Activated naive CD8-positive, alpha-beta T cell treated with anti-CD3 and anti-CD28 coated beads for 36 hours (primary cell): ENCODE results near the gene SLC35E3. TPM values are rescaled to one million over a fixed set of nuclear protein-coding genes. Genes with fewer than 3 reads are reported as not detected.

Experiments used
- DNase-seq: peaks from one replicate; pipeline ENCODE4 v3.0.0; 2021
- H3K27ac Mint-ChIP-seq: one replicate; pipeline ENCODE4 v1.8.0; 2022; ENCODE audit warnings: mild to moderate bottlenecking, moderate library complexity, mixed read lengths
- H3K27me3 Mint-ChIP-seq: one replicate; pipeline ENCODE4 v1.8.0; 2022; ENCODE audit warnings: mild to moderate bottlenecking, mixed read lengths
- H3K36me3 Mint-ChIP-seq: one replicate; pipeline ENCODE4 v1.8.0; 2021; ENCODE audit warnings: mild to moderate bottlenecking, mixed read lengths
- H3K4me1 Mint-ChIP-seq: one replicate; pipeline ENCODE4 v1.8.0; 2021; ENCODE audit warnings: mixed read lengths
- H3K4me3 Mint-ChIP-seq: one replicate; pipeline ENCODE4 v1.8.0; 2022; ENCODE audit warnings: mild to moderate bottlenecking, moderate library complexity, mixed read lengths
- H3K9me3 Mint-ChIP-seq: one replicate; pipeline ENCODE4 v1.8.0; 2022; ENCODE audit warnings: mixed read lengths
- total RNA-seq, 2 experiments: library from RNA; stranded (reverse); gene quantifications; one replicate each; pipeline ENCODE4 v1.2.3, GENCODE V29; 2021

Gene SLC35E3
- total RNA-seq, 2 experiments from 2014 or later = 8.7 to 12.3 TPM

DNA sequence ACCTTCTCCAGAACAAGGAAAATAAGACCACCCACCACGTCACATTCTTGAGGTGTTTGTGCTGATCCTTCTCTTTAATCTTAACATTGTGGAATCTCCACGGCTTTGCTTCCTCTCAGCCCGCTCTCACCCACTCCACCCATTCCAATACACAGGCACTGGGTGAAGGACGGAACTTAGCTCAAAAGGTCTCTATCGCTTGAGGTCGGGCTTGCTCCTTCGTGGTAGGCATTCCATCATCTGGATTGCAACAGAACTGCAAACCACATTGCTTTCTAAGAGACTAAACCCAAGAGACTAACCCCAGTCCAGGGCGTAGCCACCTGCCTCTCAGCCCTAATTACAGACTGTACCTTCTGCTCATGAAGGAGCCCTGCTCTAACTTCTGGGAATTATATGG is 38.0 kb downstream of the SLC35E3 start:
- H3K27me3 Mint-ChIP-seq = no peaks in the 10 kb centered on the region
- no peaks in the 10 kb centered on the region for H3K36me3 Mint-ChIP-seq
- H3K4me3 Mint-ChIP-seq = no peak overlapping the region
- DNase-seq = no peak
- H3K4me1 Mint-ChIP-seq = peaks cover 2% of the 10 kb centered on the region
- no peaks in the 10 kb centered on the region for H3K9me3 Mint-ChIP-seq
- H3K27ac Mint-ChIP-seq = no peak overlapping the region

DNA sequence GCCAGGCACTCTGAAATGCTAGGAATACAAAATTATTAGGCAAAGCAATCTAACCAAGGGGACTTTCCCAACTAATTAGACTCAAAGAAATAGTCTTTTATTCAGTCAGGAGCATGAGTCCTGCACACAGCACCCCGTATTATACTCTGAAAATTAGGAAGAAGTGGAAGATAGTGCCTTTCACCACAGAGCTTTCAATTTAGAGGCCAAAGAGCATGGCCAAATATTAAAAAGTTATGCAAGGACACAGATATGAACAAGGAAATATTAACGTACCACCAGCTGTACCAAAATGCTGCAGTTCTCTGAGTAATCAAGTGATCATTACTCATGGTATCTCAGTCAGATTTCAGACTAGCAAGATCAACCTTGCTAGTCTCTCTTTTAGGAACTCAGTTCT is 39.4 kb downstream of the SLC35E3 start:
- H3K36me3 Mint-ChIP-seq = no peaks in the 10 kb centered on the region
- H3K9me3 Mint-ChIP-seq = no peaks in the 10 kb centered on the region
- no peak overlapping the region for H3K4me3 Mint-ChIP-seq
- no peak for DNase-seq
- no peak overlapping the region for H3K27ac Mint-ChIP-seq
- H3K27me3 Mint-ChIP-seq = no peaks in the 10 kb centered on the region
- peaks cover 2% of the 10 kb centered on the region for H3K4me1 Mint-ChIP-seq

GRCh38 chr12:68785823-68786222 is 39.8 kb downstream of the SLC35E3 start:
- H3K4me3 Mint-ChIP-seq = no peak overlapping the region
- H3K27ac Mint-ChIP-seq = no peak overlapping the region
- no peaks in the 10 kb centered on the region for H3K27me3 Mint-ChIP-seq

DNA sequence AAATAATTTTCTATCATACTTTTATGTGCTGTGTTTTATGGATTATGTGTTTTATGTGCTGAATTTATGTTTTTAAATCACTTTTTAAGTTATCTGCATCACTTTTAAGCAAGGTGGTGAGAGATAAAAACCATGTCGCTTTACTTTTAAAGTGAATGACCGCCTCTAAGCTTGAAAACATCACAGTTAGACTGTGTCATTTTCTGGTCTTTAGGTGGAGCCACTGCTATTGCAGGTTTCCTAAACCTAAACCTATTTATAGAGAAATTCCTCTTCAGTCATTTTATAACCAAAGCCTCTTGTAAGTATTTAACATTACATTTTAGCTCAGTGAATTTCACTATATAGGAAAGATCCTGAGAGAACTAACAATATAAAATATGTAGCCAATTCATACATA is 41.0 kb downstream of the SLC35E3 start:
- Mint-ChIP-seq H3K4me3 (no peak overlapping the region), H3K27me3 (no peaks in the 10 kb centered on the region), H3K9me3 (no peaks in the 10 kb centered on the region), H3K4me1 (peaks cover 2% of the 10 kb centered on the region), H3K27ac (no peak overlapping the region), H3K36me3 (no peaks in the 10 kb centered on the region)
- no peak for DNase-seq

More at GRCh38 chr12:68785823-68786222, 39.8 kb downstream of the SLC35E3 start:
- H3K9me3 Mint-ChIP-seq = no peaks in the 10 kb centered on the region
- peaks cover 2% of the 10 kb centered on the region for H3K4me1 Mint-ChIP-seq
- H3K36me3 Mint-ChIP-seq = no peaks in the 10 kb centered on the region
- no peak for DNase-seq

DNA sequence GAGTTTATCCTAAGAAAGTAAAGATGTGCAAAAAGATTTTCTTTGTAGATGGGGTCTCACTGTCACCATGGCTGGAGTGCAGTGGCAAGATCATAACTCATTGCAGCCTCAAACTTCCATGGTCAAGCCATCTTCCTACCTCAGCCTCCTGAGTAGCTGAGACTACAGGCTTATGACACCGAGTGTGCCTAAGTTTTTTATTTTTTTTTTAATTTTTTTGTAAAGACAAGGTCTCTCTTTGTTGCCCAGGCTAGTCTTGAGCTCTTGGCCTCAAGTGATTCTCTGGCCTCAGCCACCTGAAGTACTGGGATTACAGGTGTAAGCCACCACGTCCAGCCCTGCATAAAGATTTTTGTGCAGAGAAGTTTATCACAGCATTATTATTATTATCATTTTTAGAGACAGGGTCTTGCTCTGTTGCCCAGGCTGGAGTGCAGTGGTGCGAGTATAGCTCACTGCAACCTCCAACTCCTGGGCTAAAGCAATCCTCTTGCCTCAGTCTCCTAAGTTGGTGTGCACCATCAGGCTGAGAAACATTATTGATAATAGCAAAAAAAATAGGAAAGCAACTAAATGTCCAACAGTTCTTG is 42.7 kb downstream of the SLC35E3 start:
- Mint-ChIP-seq H3K36me3 (no peaks in the 10 kb centered on the region), H3K27me3 (no peaks in the 10 kb centered on the region), H3K27ac (no peak overlapping the region), H3K4me1 (peaks cover 2% of the 10 kb centered on the region), H3K4me3 (no peak overlapping the region), H3K9me3 (no peaks in the 10 kb centered on the region)
- no peak for DNase-seq

DNA sequence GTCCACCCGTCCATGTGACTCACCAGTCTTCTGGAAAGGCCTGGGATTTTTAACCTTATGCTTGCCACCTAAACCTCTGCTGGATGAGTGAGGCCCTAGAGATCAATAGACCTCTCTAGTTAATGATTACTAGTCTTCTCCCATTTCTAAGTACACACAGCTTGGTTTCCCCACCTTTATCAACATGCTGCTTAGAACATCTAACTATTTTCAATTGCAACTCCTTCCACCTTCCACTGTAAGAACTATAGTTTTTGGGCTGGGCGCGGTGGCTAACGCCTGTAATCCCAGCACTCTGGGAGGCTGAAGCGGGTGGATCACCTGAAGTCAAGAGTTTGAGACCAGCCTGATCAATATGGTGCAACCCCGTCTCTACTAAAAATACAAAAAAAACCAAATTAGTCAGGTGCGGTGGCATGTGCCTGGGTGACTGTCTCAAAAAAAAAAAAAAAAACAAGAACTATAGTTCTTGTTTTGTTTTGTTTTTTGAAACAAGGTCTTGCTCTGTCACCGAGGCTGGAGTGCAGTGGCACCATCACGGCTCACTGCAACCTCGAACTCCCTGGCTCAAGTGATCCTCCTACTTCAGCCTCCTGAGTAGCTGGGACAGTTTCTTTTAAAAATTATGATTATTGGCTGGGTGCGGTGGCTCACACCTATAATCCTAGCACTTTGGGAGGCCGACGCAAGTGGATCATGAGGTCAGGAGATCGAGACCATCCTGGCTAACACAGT is 43.3 kb downstream of the SLC35E3 start:
- H3K4me1 Mint-ChIP-seq = peaks cover 2% of the 10 kb centered on the region
- no peak overlapping the region for H3K4me3 Mint-ChIP-seq
- H3K27me3 Mint-ChIP-seq = no peaks in the 10 kb centered on the region
- H3K27ac Mint-ChIP-seq = no peak overlapping the region
- H3K36me3 Mint-ChIP-seq = no peaks in the 10 kb centered on the region
- DNase-seq = no peak
- no peaks in the 10 kb centered on the region for H3K9me3 Mint-ChIP-seq

DNA sequence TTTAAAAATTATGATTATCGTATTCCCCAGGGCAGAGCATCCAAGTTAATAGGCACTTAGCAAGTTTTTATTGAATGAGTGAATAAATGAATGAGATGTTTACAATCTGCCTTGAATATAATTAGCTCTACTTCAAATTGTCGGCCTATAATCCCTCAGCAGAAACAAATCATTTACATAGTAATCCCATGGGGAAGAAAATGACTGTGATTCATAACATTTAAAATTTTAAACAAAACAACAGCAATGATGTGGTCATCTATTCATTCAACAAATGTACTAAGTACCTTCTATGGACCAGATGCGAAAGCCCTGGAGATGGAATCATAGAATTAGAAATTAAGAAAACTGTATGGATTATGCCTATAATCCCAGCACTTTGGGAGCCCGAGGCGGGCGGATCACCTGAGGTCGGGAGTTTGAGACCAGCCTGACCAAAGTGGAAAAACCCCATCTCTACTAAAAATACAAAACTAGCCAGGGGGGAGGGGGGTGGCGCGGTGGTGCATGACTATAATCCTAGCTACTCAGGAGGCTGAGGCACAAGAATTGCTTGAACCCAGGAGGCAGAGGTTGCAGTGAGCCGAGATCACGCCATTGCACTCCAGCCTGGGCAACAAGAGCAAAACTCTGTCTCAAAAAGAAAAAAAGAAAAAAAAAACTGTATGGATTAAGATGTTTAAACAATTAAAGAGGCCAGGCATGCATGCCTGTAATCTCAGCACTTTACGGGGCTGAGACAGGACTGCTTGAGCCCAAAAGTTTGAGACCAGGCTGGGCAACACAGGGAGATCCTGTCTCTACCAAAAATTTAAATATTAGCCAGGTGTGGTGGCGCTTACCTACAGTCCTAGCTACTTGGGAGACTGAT is 44.3 kb downstream of the SLC35E3 start:
- Mint-ChIP-seq H3K27me3 (no peaks in the 10 kb centered on the region), H3K4me3 (no peak overlapping the region), H3K36me3 (no peaks in the 10 kb centered on the region), H3K27ac (no peak overlapping the region), H3K9me3 (no peaks in the 10 kb centered on the region), H3K4me1 (peaks cover 2% of the 10 kb centered on the region)
- DNase-seq = no peak

DNA sequence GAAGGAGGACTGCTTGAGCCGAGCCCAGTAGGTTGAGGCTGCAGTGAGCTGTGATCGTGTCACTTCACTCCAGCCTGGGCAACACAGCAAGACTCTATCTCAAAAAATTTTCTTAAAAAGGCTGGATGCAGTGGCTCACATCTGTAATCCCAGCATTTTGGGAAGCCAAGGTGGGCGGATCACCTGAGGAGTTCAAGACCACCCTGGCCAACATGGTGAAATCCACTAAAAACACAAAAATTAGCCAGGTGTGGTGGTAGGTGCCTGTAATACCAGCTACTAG is 44.9 kb downstream of the SLC35E3 start:
- Mint-ChIP-seq H3K9me3 (no peaks in the 10 kb centered on the region), H3K27ac (no peak overlapping the region), H3K27me3 (no peaks in the 10 kb centered on the region), H3K4me3 (no peak overlapping the region), H3K36me3 (no peaks in the 10 kb centered on the region), H3K4me1 (peaks cover 2% of the 10 kb centered on the region)
- no peak for DNase-seq

DNA sequence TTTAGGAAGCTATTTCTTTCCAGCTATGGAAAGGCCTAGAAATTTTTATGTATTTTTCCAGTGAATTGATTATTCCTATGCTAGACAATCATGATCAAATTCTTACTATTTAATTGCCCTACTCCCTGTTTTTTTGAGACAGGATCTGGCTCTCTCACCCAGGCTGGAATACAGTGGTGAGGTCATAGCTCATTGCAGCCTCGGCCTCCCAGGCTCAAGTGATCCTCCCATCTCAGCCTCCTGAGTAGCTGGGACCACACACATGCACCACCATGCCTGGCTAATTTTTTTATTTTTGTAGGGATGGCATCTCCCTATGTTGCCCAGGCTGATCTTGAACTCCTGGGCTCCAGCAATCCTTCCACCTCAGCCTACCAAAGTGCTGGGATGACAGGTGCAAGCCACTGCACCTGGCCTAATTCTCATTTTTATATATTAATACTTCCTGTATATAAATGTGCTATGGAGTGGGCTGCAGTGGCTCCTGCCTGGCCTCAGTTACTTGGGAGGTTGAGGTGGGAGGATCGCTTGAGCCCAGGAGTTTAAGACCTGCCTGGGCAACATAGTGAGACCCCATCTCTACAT is 46.0 kb downstream of the SLC35E3 start:
- Mint-ChIP-seq H3K4me3 (no peak overlapping the region), H3K4me1 (peaks cover 2% of the 10 kb centered on the region), H3K9me3 (no peaks in the 10 kb centered on the region), H3K27ac (no peak overlapping the region), H3K36me3 (no peaks in the 10 kb centered on the region), H3K27me3 (no peaks in the 10 kb centered on the region)
- DNase-seq = no peak

DNA sequence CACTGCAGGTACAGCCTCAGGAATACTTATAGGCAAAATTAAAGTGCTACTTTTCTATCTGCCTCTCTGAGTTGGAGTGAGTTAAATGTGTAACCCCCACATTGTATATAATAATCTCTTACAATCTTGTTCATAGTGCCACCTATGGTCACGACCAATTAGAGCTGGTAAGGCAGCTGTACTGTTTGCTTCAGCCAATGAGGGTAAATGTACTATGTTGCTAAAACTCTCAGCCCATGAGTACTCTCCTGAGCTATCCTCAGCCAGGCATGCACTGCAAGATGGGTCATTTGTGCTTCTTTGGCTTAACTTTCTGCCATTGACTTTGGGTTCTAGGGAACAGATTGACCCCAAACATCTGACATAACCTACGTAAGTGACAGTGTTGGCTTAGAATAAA is 47.0 kb downstream of the SLC35E3 start:
- peak; percentile 18 for DNase-seq
- no peaks in the 10 kb centered on the region for H3K9me3 Mint-ChIP-seq
- no peak overlapping the region for H3K4me3 Mint-ChIP-seq
- no peaks in the 10 kb centered on the region for H3K36me3 Mint-ChIP-seq
- no peaks in the 10 kb centered on the region for H3K27me3 Mint-ChIP-seq
- H3K4me1 Mint-ChIP-seq = no peaks in the 10 kb centered on the region
- no peak overlapping the region for H3K27ac Mint-ChIP-seq

GRCh38 chr12:68793436-68793835 is 47.5 kb downstream of the SLC35E3 start:
- Mint-ChIP-seq H3K27me3 (no peaks in the 10 kb centered on the region), H3K9me3 (no peaks in the 10 kb centered on the region), H3K36me3 (no peaks in the 10 kb centered on the region), H3K4me1 (no peaks in the 10 kb centered on the region), H3K27ac (no peak overlapping the region), H3K4me3 (no peak overlapping the region)
- DNase-seq = no peak

DNA sequence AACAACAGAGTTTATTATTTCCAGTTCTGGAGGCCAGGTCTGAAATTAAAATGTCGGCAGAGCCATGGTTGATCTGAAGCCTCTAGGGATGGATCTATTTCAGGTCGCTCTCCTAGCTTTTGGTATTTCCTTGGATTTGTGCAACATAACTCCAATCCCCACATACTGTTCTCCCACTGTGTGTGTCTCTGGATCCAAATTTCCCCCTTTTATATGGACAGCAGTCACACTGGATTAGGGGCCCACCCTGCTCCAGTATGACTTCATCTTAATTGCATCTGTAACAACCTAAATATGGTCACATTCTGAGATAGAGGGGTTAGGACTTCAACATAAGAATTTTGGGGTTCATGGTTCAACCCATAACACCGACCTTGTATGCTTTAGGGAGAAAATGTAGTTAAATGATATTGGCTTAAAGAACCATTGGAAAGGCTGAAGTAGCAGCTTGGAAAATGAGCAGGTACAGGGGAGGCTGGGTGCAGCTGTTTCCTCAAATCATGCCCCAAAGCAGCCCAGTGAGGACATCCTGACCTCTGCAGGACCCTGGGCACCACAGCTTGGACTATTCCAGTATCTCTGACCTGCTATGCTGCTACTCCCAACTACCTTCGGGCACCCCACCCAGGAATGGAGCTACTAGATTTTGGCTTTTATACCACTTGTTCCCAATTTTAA is 48.1 kb downstream of the SLC35E3 start:
- no peaks in the 10 kb centered on the region for H3K27me3 Mint-ChIP-seq

GRCh38 chr12:68794653-68795251 is 48.8 kb downstream of the SLC35E3 start:
- H3K27me3 Mint-ChIP-seq = no peaks in the 10 kb centered on the region
- H3K4me3 Mint-ChIP-seq = no peak overlapping the region
- no peaks in the 10 kb centered on the region for H3K9me3 Mint-ChIP-seq
- H3K4me1 Mint-ChIP-seq = no peaks in the 10 kb centered on the region
- no peak overlapping the region for H3K27ac Mint-ChIP-seq
- no peak for DNase-seq
- H3K36me3 Mint-ChIP-seq = no peaks in the 10 kb centered on the region

More for the DNA sequence above, 48.1 kb downstream of the SLC35E3 start:
- Mint-ChIP-seq H3K4me3 (no peak overlapping the region), H3K4me1 (no peaks in the 10 kb centered on the region), H3K9me3 (no peaks in the 10 kb centered on the region), H3K27ac (no peak overlapping the region), H3K36me3 (no peaks in the 10 kb centered on the region)
- DNase-seq = no peak

- no peaks in the 10 kb centered on the region for H3K36me3 Mint-ChIP-seq
- H3K9me3 Mint-ChIP-seq = no peaks in the 10 kb centered on the region
- H3K4me3 Mint-ChIP-seq = no peak overlapping the region
- no peaks in the 10 kb centered on the region for H3K27me3 Mint-ChIP-seq
- H3K4me1 Mint-ChIP-seq = no peaks in the 10 kb centered on the region
- H3K27ac Mint-ChIP-seq = no peak overlapping the region
- DNase-seq = no peak
These were observed 50.4 kb downstream of the SLC35E3 start for GRCh38 chr12:68796399-68796798.

- H3K4me1 Mint-ChIP-seq = no peaks in the 10 kb centered on the region
- H3K36me3 Mint-ChIP-seq = no peaks in the 10 kb centered on the region
- no peak for DNase-seq
- H3K9me3 Mint-ChIP-seq = no peaks in the 10 kb centered on the region
- no peak overlapping the region for H3K4me3 Mint-ChIP-seq
- H3K27me3 Mint-ChIP-seq = no peaks in the 10 kb centered on the region
- no peak overlapping the region for H3K27ac Mint-ChIP-seq
These were observed 52.9 kb downstream of the SLC35E3 start for GRCh38 chr12:68798882-68799234.
